H9 (cell line): ENCODE data around the gene ZNF335. TPM values are rescaled to one million over a fixed set of nuclear protein-coding genes. Genes with fewer than 3 reads are reported as not detected.

Experiments
- DNase-seq: peaks from one replicate; pipeline ENCODE4 v3.0.0-alpha.2; 2017
- H2AFZ ChIP-seq: one replicate; pipeline ENCODE4 v1.6.1; 2013; ENCODE audit warnings: mild to moderate bottlenecking, low read length, control low read depth, moderate library complexity
- H2AK5ac ChIP-seq: 2 replicates; pipeline ENCODE4 v1.6.1; 2013; ENCODE audit warnings: low read length, control low read depth, mixed read lengths; ENCODE audit not compliant: insufficient read length
- H2BK120ac ChIP-seq: one replicate; pipeline ENCODE4 v1.6.1; 2013; ENCODE audit warnings: low read depth, mild to moderate bottlenecking, low read length, control low read depth, inconsistent platforms; ENCODE audit not compliant: poor library complexity, severe bottlenecking
- H2BK12ac ChIP-seq: 2 replicates; pipeline ENCODE4 v1.6.1; 2013; ENCODE audit warnings: low read length, control low read depth, mixed read lengths, low read depth; ENCODE audit not compliant: insufficient read length
- H2BK15ac ChIP-seq: 2 replicates; pipeline ENCODE4 v1.6.1; 2013; ENCODE audit warnings: low read depth, low read length, control low read depth
- H2BK20ac ChIP-seq: one replicate; pipeline ENCODE4 v1.6.1; 2013; ENCODE audit warnings: low read depth, mild to moderate bottlenecking, low read length, control low read depth, inconsistent platforms; ENCODE audit not compliant: poor library complexity, severe bottlenecking
- H2BK5ac ChIP-seq: 2 replicates; pipeline ENCODE4 v1.6.1; 2013; ENCODE audit warnings: low read length, control low read depth, mixed read lengths; ENCODE audit not compliant: insufficient read length
- H3K14ac ChIP-seq: 2 replicates; pipeline ENCODE4 v1.6.1; 2013; ENCODE audit warnings: low read length, control low read depth; ENCODE audit not compliant: insufficient read depth
- H3K18ac ChIP-seq: 2 replicates; pipeline ENCODE4 v1.6.1; 2013; ENCODE audit warnings: low read depth, mild to moderate bottlenecking, mixed read lengths, low read length, control low read depth; ENCODE audit not compliant: insufficient read length
- H3K23ac ChIP-seq: 2 replicates; pipeline ENCODE4 v1.6.1; 2013; ENCODE audit warnings: low read length, control low read depth, mixed read lengths, low read depth; ENCODE audit not compliant: insufficient read length
- H3K23me2 ChIP-seq: 2 replicates; pipeline ENCODE4 v1.6.1; 2013; ENCODE audit warnings: low read depth, mild to moderate bottlenecking, mixed read lengths, low read length, control low read depth; ENCODE audit not compliant: insufficient read length, poor library complexity, severe bottlenecking
- H3K27ac ChIP-seq: 2 replicates; pipeline ENCODE4 v1.5.1; 2013; ENCODE audit warnings: low read length, control low read depth, mixed read lengths, low read depth; ENCODE audit not compliant: insufficient read length
- H3K27me3 ChIP-seq: 2 replicates; pipeline ENCODE4 v1.6.1; 2013; ENCODE audit warnings: low read length, control low read depth, inconsistent platforms; ENCODE audit not compliant: insufficient read depth
- H3K4ac ChIP-seq: 2 replicates; pipeline ENCODE4 v1.6.1; 2013; ENCODE audit warnings: low read depth, mild to moderate bottlenecking, control low read depth, inconsistent platforms, low read length, moderate library complexity
- H3K4me1 ChIP-seq: 2 replicates; pipeline ENCODE4 v1.6.1; 2013; ENCODE audit warnings: low read length, control low read depth, inconsistent platforms; ENCODE audit not compliant: insufficient read depth
- H3K4me2 ChIP-seq: 2 replicates; pipeline ENCODE4 v1.6.1; 2013; ENCODE audit warnings: low read length, control low read depth, mixed read lengths; ENCODE audit not compliant: insufficient read length, insufficient read depth
- H3K56ac ChIP-seq: 2 replicates; pipeline ENCODE4 v1.6.1; 2013; ENCODE audit warnings: low read depth, mild to moderate bottlenecking, mixed read lengths, low read length, control low read depth; ENCODE audit not compliant: insufficient read length
- H3K79me1 ChIP-seq: 2 replicates; pipeline ENCODE4 v1.6.1; 2013; ENCODE audit warnings: low read depth, mild to moderate bottlenecking, moderate library complexity, low read length, control low read depth, inconsistent platforms; ENCODE audit not compliant: insufficient read depth, poor library complexity, severe bottlenecking
- H3K79me2 ChIP-seq: 2 replicates; pipeline ENCODE4 v1.6.1; 2013; ENCODE audit warnings: low read length, control low read depth, inconsistent platforms; ENCODE audit not compliant: insufficient read depth
- H3K9ac ChIP-seq: 2 replicates; pipeline ENCODE4 v1.6.1; 2013; ENCODE audit warnings: low read length, control low read depth, mixed read lengths; ENCODE audit not compliant: insufficient read length; ENCODE audit errors: extremely low read depth
- H3K9me3 ChIP-seq: one replicate; pipeline ENCODE4 v1.6.1; 2013; ENCODE audit warnings: low read depth, low read length, inconsistent platforms; ENCODE audit not compliant: control insufficient read depth
- H3T11ph ChIP-seq: one replicate; pipeline ENCODE4 v1.6.1; 2013; ENCODE audit warnings: mild to moderate bottlenecking, low read length, control low read depth, inconsistent platforms
- H4K20me1 ChIP-seq: one replicate; pipeline ENCODE4 v1.6.1; 2013; ENCODE audit not compliant: control insufficient read depth, insufficient read length, insufficient read depth
- H4K5ac ChIP-seq: 2 replicates; pipeline ENCODE4 v1.6.1; 2013; ENCODE audit warnings: low read depth, mild to moderate bottlenecking, mixed read lengths, low read length, control low read depth; ENCODE audit not compliant: insufficient read length
- H4K8ac ChIP-seq: replicated peaks from 2 replicates; pipeline ENCODE4 v1.6.1; 2013; ENCODE audit warnings: low read length, control low read depth, mixed read lengths, low read depth; ENCODE audit not compliant: insufficient read length
- H4K91ac ChIP-seq: 2 replicates; pipeline ENCODE4 v1.6.1; 2013; ENCODE audit warnings: low read depth, mild to moderate bottlenecking, moderate library complexity, mixed read lengths, low read length, control low read depth; ENCODE audit not compliant: insufficient read length
- H3K27ac Mint-ChIP-seq, 3 experiments: 2 replicates in 2 of 3; 3 replicates in 1 of 3; pipeline ENCODE4 v1.8.0; 2020 to 2021; ENCODE audit warnings: mixed read lengths in 3 of 3, mild to moderate bottlenecking in 1 of 3, moderate library complexity in 1 of 3
- H3K27me3 Mint-ChIP-seq: 2 replicates; pipeline ENCODE4 v1.8.0; 2021; ENCODE audit warnings: low read depth, mild to moderate bottlenecking, moderate library complexity, mixed read lengths
- H3K36me3 Mint-ChIP-seq, 3 experiments: 2 replicates in 2 of 3; 3 replicates in 1 of 3; pipeline ENCODE4 v1.8.0; 2020 to 2021; ENCODE audit warnings: low read depth in 3 of 3, mixed read lengths in 3 of 3; ENCODE audit not compliant: insufficient read depth in 1 of 3
- H3K4me1 Mint-ChIP-seq, 2 experiments: 2 replicates each; pipeline ENCODE4 v1.8.0; 2020; ENCODE audit warnings: mixed read lengths in 2 of 2
- H3K4me3 Mint-ChIP-seq, 2 experiments: 2 replicates in 1 of 2; 3 replicates in 1 of 2; pipeline ENCODE4 v1.8.0; 2020 to 2021; ENCODE audit warnings: mild to moderate bottlenecking in 2 of 2, mixed read lengths in 2 of 2, moderate library complexity in 1 of 2
- H3K9me3 Mint-ChIP-seq, 2 experiments: 2 replicates in 1 of 2; 3 replicates in 1 of 2; pipeline ENCODE4 v1.8.0; 2020; ENCODE audit warnings: mild to moderate bottlenecking in 2 of 2, mixed read lengths in 2 of 2, moderate library complexity in 1 of 2
- CTCF ChIP-seq: fragments of 200-600 bp; sonication (generic); conservative IDR thresholded peaks from 3 replicates; pipeline ENCODE4 v1.8.0; 2021; ENCODE audit warnings: antibody characterized with exemption, mild to moderate bottlenecking
- WGBS: extraction: QIAGEN DNeasy Blood & Tissue Kit; methylation state at CpG from one replicate; pipeline ENCODE4 v1.1.7; 2013; ENCODE audit warnings: missing lambda C conversion rate, low lambda C conversion rate, mixed read lengths; ENCODE audit not compliant: insufficient read length; ENCODE audit errors: extremely low coverage; 5-methylcytosine and 5-hydroxymethylcytosine counted together
- total RNA-seq: library from RNA; stranded (reverse); gene quantifications from 2 replicates; pipeline ENCODE4 v1.2.1, GENCODE V29; 2021

Gene ZNF335
- total RNA-seq, 1 experiment from 2014 or later = 21.1 TPM

GRCh38 chr20:45908084-45908483, 63.9 kb downstream of the ZNF335 start:
- Histone ChIP-seq H2BK5ac (no peak overlapping the region), H4K5ac (no peak overlapping the region), H3K27ac (no peak overlapping the region), H3K4me1 (no peaks in the 10 kb centered on the region), H2BK15ac (no peak overlapping the region), H4K20me1 (no peaks in the 10 kb centered on the region), H3K18ac (no peak overlapping the region), H3K23me2 (peaks cover 16% of the 10 kb centered on the region), H4K8ac (no peak overlapping the region), H3K79me1 (no peaks in the 10 kb centered on the region), H2BK12ac (no peak overlapping the region), H3K27me3 (no peaks in the 10 kb centered on the region), H2BK20ac (no peak overlapping the region), H3K14ac (no peak overlapping the region), H2BK120ac (no peak overlapping the region), H3K23ac (no peak overlapping the region), H3K56ac (no peak overlapping the region), H3K9me3 (no peaks in the 10 kb centered on the region), H3T11ph (no peak overlapping the region), H3K79me2 (no peaks in the 10 kb centered on the region), H3K4ac (no peak overlapping the region), H3K4me2 (no peak overlapping the region), H3K9ac (no peak overlapping the region), H4K91ac (no peak overlapping the region), H2AK5ac (no peak overlapping the region), H2AFZ (no peak overlapping the region)
- peaks cover 49 to 55% (median 50%) of the 10 kb centered on the region in 3 experiments; a peak in 6 of 7 replicates for H3K36me3 Mint-ChIP-seq
- no peak overlapping the region for H3K27ac Mint-ChIP-seq
- H3K4me3 Mint-ChIP-seq = 0 out of 5 replicates have a peak overlapping the region, but pooled peaks of 1 of the 2 experiments have one; percentile 15
- H3K9me3 Mint-ChIP-seq = no peaks in the 10 kb centered on the region
- WGBS = no CpG with 5 or more reads among the region's 2 CpGs
- DNase-seq = no peak
- no peak for TF ChIP-seq CTCF
- no peaks in the 10 kb centered on the region for H3K27me3 Mint-ChIP-seq
- peaks cover 13 to 22% of the 10 kb centered on the region in 2 experiments for H3K4me1 Mint-ChIP-seq
